HEK293 (cell line): ENCODE measurements around the gene LPXN.

Experiments
- CTCF ChIA-PET: fragments of 350-600 bp; formaldehyde crosslinking; extraction: SDS; loops from one replicate; lab custom pipeline; 2021; ENCODE audit warnings: antibody characterized with exemption; lab: Yijun Ruan, JAX
- POLR2A ChIA-PET: fragments of 300-600 bp; formaldehyde crosslinking; extraction: SDS; loops from one replicate; lab custom pipeline; 2020; ENCODE audit warnings: antibody characterized with exemption, inconsistent platforms; lab: Yijun Ruan, JAX
- H3K27ac ChIP-seq: fragments of 200-500 bp; sonication (Bioruptor generic); 2 replicates; pipeline ENCODE4 v1.5.1; 2014; ENCODE audit warnings: low read depth, low read length, control low read depth, inconsistent platforms; ENCODE audit errors: extremely low read depth
- H3K36me3 ChIP-seq, 2 experiments: fragments of 200-500 bp in 1 of 2; sonication (Bioruptor generic) in 1 of 2; 1 replicate in 1 of 2; 2 replicates in 1 of 2; pipeline ENCODE4 v1.5.1; 2014 to 2017; ENCODE audit warnings: inconsistent platforms in 2 of 2, low read length in 2 of 2; ENCODE audit not compliant: control insufficient read depth in 2 of 2, insufficient read depth in 1 of 2
- H3K4me1 ChIP-seq: fragments of 200-500 bp; sonication (Bioruptor generic); 2 replicates; pipeline ENCODE4 v1.5.1; 2014; ENCODE audit warnings: mild to moderate bottlenecking, low read length, inconsistent platforms; ENCODE audit not compliant: control insufficient read depth, insufficient read depth
- H3K4me3 ChIP-seq: 2 replicates; pipeline ENCODE4 v1.5.1; 2011; ENCODE audit warnings: low read depth, mild to moderate bottlenecking, control low read depth, low read length, moderate library complexity
- H3K9me3 ChIP-seq: fragments of 200-500 bp; sonication (Bioruptor generic); 2 replicates; pipeline ENCODE4 v1.5.1; 2014; ENCODE audit warnings: low read depth, low read length, inconsistent platforms; ENCODE audit not compliant: control insufficient read depth, insufficient read depth
- AEBP2 ChIP-seq: fragments of 450-650 bp; formaldehyde crosslinking; IDR thresholded peaks from 2 replicates; pipeline ENCODE4 v1.5.1; 2016; ENCODE audit warnings: missing biosample characterization, missing genetic modification characterization, borderline replicate concordance
- BCL11A ChIP-seq: fragments of 450-650 bp; formaldehyde crosslinking; IDR thresholded peaks from 2 replicates; pipeline ENCODE4 v1.5.1; 2016; ENCODE audit warnings: low read depth, missing biosample characterization, missing genetic modification characterization
- GFI1B ChIP-seq: fragments of 450-650 bp; formaldehyde crosslinking; IDR thresholded peaks from 2 replicates; pipeline ENCODE4 v1.5.1; 2016; ENCODE audit warnings: missing biosample characterization, missing genetic modification characterization
- GLIS2 ChIP-seq: fragments of 450-650 bp; formaldehyde crosslinking; IDR thresholded peaks from 2 replicates; pipeline ENCODE4 v1.5.1; 2016; ENCODE audit warnings: missing biosample characterization, missing genetic modification characterization
- INSM2 ChIP-seq: fragments of 450-650 bp; formaldehyde crosslinking; IDR thresholded peaks from 2 replicates; pipeline ENCODE4 v1.5.1; 2016; ENCODE audit warnings: missing biosample characterization, missing genetic modification characterization
- MYNN ChIP-seq: fragments of 450-650 bp; formaldehyde crosslinking; IDR thresholded peaks from 2 replicates; pipeline ENCODE4 v1.5.1; 2016; ENCODE audit warnings: missing biosample characterization, missing genetic modification characterization, borderline replicate concordance
- OVOL3 ChIP-seq: fragments of 450-650 bp; formaldehyde crosslinking; IDR thresholded peaks from 2 replicates; pipeline ENCODE4 v1.5.1; 2016; ENCODE audit warnings: missing biosample characterization, missing genetic modification characterization
- SALL2 ChIP-seq: fragments of 450-650 bp; formaldehyde crosslinking; IDR thresholded peaks from 2 replicates; pipeline ENCODE4 v1.5.0; 2017; ENCODE audit warnings: missing biosample characterization, mild to moderate bottlenecking, missing genetic modification characterization, borderline replicate concordance
- SCRT2 ChIP-seq: fragments of 450-650 bp; formaldehyde crosslinking; IDR thresholded peaks from 2 replicates; pipeline ENCODE4 v1.5.1; 2016; ENCODE audit warnings: missing biosample characterization, missing genetic modification characterization
- TCF7L2 ChIP-seq: IDR thresholded peaks from 2 replicates; pipeline ENCODE4 v1.6.1; 2011; ENCODE audit warnings: low read depth, mild to moderate bottlenecking, inconsistent platforms, low read length, moderate library complexity, borderline replicate concordance
- ZNF112 ChIP-seq: fragments of 450-650 bp; formaldehyde crosslinking; IDR thresholded peaks from 2 replicates; pipeline ENCODE4 v1.5.0; 2017; ENCODE audit warnings: missing biosample characterization, missing genetic modification characterization
- ZNF148 ChIP-seq: fragments of 450-650 bp; formaldehyde crosslinking; IDR thresholded peaks from 2 replicates; pipeline ENCODE4 v1.5.0; 2017; ENCODE audit warnings: missing biosample characterization, missing genetic modification characterization, borderline replicate concordance
- ZNF169 ChIP-seq: fragments of 450-650 bp; formaldehyde crosslinking; IDR thresholded peaks from 2 replicates; pipeline ENCODE4 v1.5.1; 2016; ENCODE audit warnings: missing biosample characterization, missing genetic modification characterization
- ZNF211 ChIP-seq: fragments of 450-650 bp; formaldehyde crosslinking; IDR thresholded peaks from 2 replicates; pipeline ENCODE4 v1.5.1; 2016; ENCODE audit warnings: low read depth, missing biosample characterization, missing genetic modification characterization
- ZNF341 ChIP-seq: fragments of 450-650 bp; formaldehyde crosslinking; IDR thresholded peaks from 2 replicates; pipeline ENCODE4; 2016; ENCODE audit warnings: low read depth, missing biosample characterization, missing genetic modification characterization
- ZNF354C ChIP-seq: fragments of 450-650 bp; formaldehyde crosslinking; IDR thresholded peaks from 2 replicates; pipeline ENCODE4 v1.5.1; 2016; ENCODE audit warnings: missing biosample characterization, missing genetic modification characterization, low read depth, borderline replicate concordance
- ZNF558 ChIP-seq: fragments of 450-650 bp; formaldehyde crosslinking; IDR thresholded peaks from 2 replicates; pipeline ENCODE4 v1.5.1; 2016; ENCODE audit warnings: missing biosample characterization, missing genetic modification characterization
- TF ChIP-seq, protein P1 (sequence below): fragments of 450-650 bp; formaldehyde crosslinking; IDR thresholded peaks from 2 replicates; pipeline ENCODE4 v1.5.1; 2016; ENCODE audit warnings: missing biosample characterization, missing genetic modification characterization
- TF ChIP-seq, protein P2 (sequence below): fragments of 450-650 bp; IDR thresholded peaks from 2 replicates; pipeline ENCODE4 v1.5.1; 2018; ENCODE audit warnings: missing biosample characterization, missing genetic modification characterization
- TF ChIP-seq, protein P3 (sequence below): fragments of 450-650 bp; formaldehyde crosslinking; IDR thresholded peaks from 2 replicates; pipeline ENCODE4 v1.5.1; 2016; ENCODE audit warnings: missing biosample characterization, missing genetic modification characterization

The LPXN gene

DNA sequence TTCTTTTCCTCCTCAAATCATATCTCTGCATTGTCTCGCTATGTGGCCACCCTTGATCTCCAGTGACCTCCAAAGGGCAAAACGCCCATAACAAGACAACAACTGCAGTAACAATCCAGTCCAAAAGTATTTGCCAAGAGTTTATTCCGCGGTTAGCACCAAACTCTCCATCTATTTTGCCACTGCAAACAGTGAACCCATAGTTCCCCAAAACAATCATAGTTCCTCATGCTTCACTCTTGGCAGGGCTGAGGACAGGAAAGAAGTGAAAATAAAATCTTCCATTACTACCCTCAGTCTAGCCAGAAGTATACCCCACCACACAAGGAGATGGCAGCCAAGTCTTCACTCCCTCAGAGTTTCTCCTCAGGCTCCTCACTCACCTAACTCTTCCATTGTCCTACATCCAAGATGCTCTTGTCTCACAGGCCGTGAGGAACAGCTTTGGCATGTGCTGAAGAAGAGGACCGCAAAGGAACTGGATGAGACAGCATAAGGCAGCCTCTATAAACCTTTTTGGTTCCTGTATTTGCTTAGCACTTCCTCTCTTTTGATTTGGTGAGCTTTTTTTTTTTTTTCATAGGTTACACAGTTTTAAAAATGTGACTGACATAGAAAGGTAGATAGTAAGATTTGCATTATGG lies at the start of gene LPXN:
TSS of gene LPXN (minus strand) at position 480 of the 644 bp plus-strand sequence. CDS start at position 396, 84 bp downstream.
- no peak for TF ChIP-seq BCL11A (tag by site-specific recombination)
- no peak for TF ChIP-seq ZNF148 (tag by site-specific recombination)
- no peak for TF ChIP-seq SALL2
- no peak for TF ChIP-seq OVOL3
- no peak for TF ChIP-seq ZNF341
- no peak for TF ChIP-seq GLIS2 (tag by site-specific recombination)
- TF ChIP-seq AEBP2 (tag by site-specific recombination) = no peak
- no peak for TF ChIP-seq ZNF354C
- no peak for TF ChIP-seq MYNN (tag by site-specific recombination)
- TF ChIP-seq ZNF558 (tag by site-specific recombination) = no peak
- no peak for TF ChIP-seq GFI1B (tag by site-specific recombination)
- TF ChIP-seq, protein P1, sequence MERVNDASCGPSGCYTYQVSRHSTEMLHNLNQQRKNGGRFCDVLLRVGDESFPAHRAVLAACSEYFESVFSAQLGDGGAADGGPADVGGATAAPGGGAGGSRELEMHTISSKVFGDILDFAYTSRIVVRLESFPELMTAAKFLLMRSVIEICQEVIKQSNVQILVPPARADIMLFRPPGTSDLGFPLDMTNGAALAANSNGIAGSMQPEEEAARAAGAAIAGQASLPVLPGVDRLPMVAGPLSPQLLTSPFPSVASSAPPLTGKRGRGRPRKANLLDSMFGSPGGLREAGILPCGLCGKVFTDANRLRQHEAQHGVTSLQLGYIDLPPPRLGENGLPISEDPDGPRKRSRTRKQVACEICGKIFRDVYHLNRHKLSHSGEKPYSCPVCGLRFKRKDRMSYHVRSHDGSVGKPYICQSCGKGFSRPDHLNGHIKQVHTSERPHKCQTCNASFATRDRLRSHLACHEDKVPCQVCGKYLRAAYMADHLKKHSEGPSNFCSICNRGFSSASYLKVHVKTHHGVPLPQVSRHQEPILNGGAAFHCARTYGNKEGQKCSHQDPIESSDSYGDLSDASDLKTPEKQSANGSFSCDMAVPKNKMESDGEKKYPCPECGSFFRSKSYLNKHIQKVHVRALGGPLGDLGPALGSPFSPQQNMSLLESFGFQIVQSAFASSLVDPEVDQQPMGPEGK (tag by site-specific recombination) = no peak
- TF ChIP-seq INSM2 (tag by site-specific recombination) = no peak
- no peak for TF ChIP-seq ZNF211 (tag by site-specific recombination)
- TF ChIP-seq, protein P2, sequence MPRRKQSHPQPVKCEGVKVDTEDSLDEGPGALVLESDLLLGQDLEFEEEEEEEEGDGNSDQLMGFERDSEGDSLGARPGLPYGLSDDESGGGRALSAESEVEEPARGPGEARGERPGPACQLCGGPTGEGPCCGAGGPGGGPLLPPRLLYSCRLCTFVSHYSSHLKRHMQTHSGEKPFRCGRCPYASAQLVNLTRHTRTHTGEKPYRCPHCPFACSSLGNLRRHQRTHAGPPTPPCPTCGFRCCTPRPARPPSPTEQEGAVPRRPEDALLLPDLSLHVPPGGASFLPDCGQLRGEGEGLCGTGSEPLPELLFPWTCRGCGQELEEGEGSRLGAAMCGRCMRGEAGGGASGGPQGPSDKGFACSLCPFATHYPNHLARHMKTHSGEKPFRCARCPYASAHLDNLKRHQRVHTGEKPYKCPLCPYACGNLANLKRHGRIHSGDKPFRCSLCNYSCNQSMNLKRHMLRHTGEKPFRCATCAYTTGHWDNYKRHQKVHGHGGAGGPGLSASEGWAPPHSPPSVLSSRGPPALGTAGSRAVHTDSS = no peak
- TF ChIP-seq ZNF112 (tag by site-specific recombination) = no peak
- no peak for TF ChIP-seq SCRT2 (tag by site-specific recombination)
- TF ChIP-seq TCF7L2 = no peak
- TF ChIP-seq, protein P3, sequence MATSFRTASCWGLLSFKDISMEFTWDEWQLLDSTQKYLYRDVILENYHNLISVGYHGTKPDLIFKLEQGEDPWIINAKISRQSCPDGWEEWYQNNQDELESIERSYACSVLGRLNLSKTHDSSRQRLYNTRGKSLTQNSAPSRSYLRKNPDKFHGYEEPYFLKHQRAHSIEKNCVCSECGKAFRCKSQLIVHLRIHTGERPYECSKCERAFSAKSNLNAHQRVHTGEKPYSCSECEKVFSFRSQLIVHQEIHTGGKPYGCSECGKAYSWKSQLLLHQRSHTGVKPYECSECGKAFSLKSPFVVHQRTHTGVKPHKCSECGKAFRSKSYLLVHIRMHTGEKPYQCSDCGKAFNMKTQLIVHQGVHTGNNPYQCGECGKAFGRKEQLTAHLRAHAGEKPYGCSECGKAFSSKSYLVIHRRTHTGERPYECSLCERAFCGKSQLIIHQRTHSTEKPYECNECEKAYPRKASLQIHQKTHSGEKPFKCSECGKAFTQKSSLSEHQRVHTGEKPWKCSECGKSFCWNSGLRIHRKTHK (tag by site-specific recombination) = no peak
- TF ChIP-seq ZNF169 = no peak
- Histone ChIP-seq H3K27ac (no peak within 1 kb of the TSS), H3K4me1 (no peaks in the 10 kb centered on the region), H3K36me3 (peaks cover 0 to 3% of the 10 kb centered on the region in 2 experiments; a peak in 1 of 3 replicates), H3K4me3 (no peak within 1 kb of the TSS), H3K9me3 (no peaks in the 10 kb centered on the region)
- CTCF ChIA-PET = interaction anchor here (0.5 to 3.5 kb wide), 3 partner anchors 8 to 59 kb away, joined by 3 to 34 read pairs (median 13); no protein-coding TSS in a partner anchor
- POLR2A ChIA-PET = interaction anchor here (0.5 kb wide), 1 partner anchor 819 kb away, joined by 3 read pairs; no protein-coding TSS in a partner anchor
